Breast epithelium (tissue), 3 donors: ENCODE results near the gene ERC1.

Source experiments
- POLR2A ChIP-seq: fragments of 450-650 bp; IDR thresholded peaks from one replicate; pipeline ENCODE4 v1.6.1; 2016; ENCODE audit warnings: antibody characterized with exemption, mild to moderate bottlenecking, moderate library complexity
- TF ChIP-seq, protein P1 (sequence below), 3 donors: fragments of 450-650 bp; IDR thresholded peaks; one replicate each; pipeline ENCODE4 v1.5.1; 2016 to 2017; ENCODE audit warnings: antibody characterized with exemption in 3 of 3, mild to moderate bottlenecking in 3 of 3, moderate library complexity in 3 of 3

DNA sequence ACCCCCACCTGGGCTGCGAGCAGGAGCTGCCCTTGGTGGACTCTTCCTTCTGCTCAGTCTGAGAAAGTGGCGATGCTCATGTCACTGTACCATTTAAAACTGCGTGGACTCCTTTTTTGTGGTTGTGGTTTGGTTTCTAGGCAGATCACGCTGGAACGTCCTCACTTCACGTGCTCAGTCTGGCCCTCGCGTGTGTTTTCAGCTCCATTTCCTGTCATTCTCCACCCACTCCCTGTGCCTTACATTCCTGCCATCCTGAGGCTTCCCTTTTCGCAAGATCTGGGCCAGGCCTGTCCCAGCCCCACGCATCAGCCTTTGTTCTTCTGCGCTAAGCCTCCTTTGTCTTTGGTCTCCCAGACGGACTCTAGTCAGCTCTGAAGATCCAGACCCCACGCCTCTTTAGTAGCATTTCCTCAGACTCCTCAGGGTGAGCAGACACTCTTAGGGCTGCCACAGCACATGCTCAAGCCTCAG is 497.9 kb downstream of the ERC1 start:
- TF ChIP-seq POLR2A: no peak
- TF ChIP-seq, protein P1, sequence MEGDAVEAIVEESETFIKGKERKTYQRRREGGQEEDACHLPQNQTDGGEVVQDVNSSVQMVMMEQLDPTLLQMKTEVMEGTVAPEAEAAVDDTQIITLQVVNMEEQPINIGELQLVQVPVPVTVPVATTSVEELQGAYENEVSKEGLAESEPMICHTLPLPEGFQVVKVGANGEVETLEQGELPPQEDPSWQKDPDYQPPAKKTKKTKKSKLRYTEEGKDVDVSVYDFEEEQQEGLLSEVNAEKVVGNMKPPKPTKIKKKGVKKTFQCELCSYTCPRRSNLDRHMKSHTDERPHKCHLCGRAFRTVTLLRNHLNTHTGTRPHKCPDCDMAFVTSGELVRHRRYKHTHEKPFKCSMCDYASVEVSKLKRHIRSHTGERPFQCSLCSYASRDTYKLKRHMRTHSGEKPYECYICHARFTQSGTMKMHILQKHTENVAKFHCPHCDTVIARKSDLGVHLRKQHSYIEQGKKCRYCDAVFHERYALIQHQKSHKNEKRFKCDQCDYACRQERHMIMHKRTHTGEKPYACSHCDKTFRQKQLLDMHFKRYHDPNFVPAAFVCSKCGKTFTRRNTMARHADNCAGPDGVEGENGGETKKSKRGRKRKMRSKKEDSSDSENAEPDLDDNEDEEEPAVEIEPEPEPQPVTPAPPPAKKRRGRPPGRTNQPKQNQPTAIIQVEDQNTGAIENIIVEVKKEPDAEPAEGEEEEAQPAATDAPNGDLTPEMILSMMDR (IDR thresholded peaks at IDR 0.05): no peak
